ENCODE data around the gene NR3C2. TPM values are rescaled to one million over a fixed set of nuclear protein-coding genes. Genes with fewer than 3 reads are reported as not detected.
"Not testable (repeated sequence)": the region's sequence is repeated elsewhere in the genome, so short reads cannot be mapped to it uniquely, and the experiment has no call there.

The NR3C2 gene
- total RNA-seq, 5 donors from 2014 or later (not counting 1 experiment from before 2014, with no cell fraction given), result 33.5 to 60.4 (median 34.5) TPM

DNA sequence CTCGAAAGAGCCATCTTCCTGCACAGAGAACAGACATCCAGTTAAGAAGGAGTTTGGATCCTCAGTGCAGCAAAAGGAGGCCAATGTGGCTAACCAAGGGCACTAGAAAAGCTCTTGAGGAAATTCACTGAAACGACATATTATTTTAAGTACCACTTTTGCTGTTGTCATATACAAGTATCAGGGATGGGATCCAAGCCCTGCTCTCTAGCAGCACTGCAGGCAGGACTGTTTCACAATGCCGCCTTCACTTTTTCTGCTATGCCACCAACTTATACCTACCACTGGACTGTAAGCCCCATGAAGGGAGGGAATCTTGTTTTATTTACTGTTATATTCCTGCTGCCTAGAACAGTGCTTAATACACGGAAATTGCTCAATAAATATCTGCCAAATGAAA, 299.0 kb downstream of the NR3C2 start:
- DNase-seq (no peak), ATAC-seq (replicated peaks in 1 of 4) (no peak)
- Histone ChIP-seq H3K36me3 (ENCODE audit: control insufficient read depth in 2 of 2, extremely low read depth in 1 of 2, insufficient read depth in 1 of 2, low read length in 1 of 2) (no peaks in the 10 kb centered on the region), H3K9me3 (no peaks in the 10 kb centered on the region), H3K27ac (ENCODE audit: low read length) (no peak overlapping the region), H3K4me3 (ENCODE audit: control insufficient read depth in 1 of 2, extremely low read depth in 1 of 2, low read length in 1 of 2) (no peak overlapping the region), H3K27me3 (replicated peaks in 1 of 2; ENCODE audit: control insufficient read depth in 2 of 2, extremely low read depth in 1 of 2, insufficient read depth in 2 of 2, low read length in 1 of 2) (no peaks in the 10 kb centered on the region), H3K4me1 (ENCODE audit: control insufficient read depth in 1 of 2, extremely low read depth in 1 of 2, insufficient read depth in 2 of 2, low read length in 2 of 2) (no peaks in the 10 kb centered on the region)
- 93% methylated on average over 2 of the region's 4 CpGs for WGBS (ENCODE audit: insufficient coverage)
- ChIA-PET POLR2A (no interaction called here), CTCF (no interaction called here)
- peaks cover 76% of the 10 kb centered on the region for H3K36me3 Mint-ChIP-seq
- H3K4me1 Mint-ChIP-seq, result no peaks in the 10 kb centered on the region
- no peaks in the 10 kb centered on the region for H3K27me3 Mint-ChIP-seq
- no peaks in the 10 kb centered on the region for H3K9me3 Mint-ChIP-seq
- H3K4me3 Mint-ChIP-seq, result no peak overlapping the region
- peak overlapping the region in 1 of 2 donors; percentile 15 for H3K27ac Mint-ChIP-seq

- H3K4me3 Mint-ChIP-seq, result no peak overlapping the region
- no peak overlapping the region for H3K4me3 ChIP-seq (ENCODE audit: control insufficient read depth in 1 of 2, extremely low read depth in 1 of 2, low read length in 1 of 2)
- no peaks in the 10 kb centered on the region for H3K27me3 Mint-ChIP-seq
- no peaks in the 10 kb centered on the region for H3K9me3 ChIP-seq
- H3K9me3 Mint-ChIP-seq, result no peaks in the 10 kb centered on the region
- H3K4me1 Mint-ChIP-seq, result no peaks in the 10 kb centered on the region
- DNase-seq, result no peak
- CTCF ChIA-PET, result no interaction called here
- POLR2A ChIA-PET, result interaction anchor here in 1 of 2 donors (0.7 kb wide), 1 partner anchor 234 kb away, joined by 4 read pairs; no protein-coding TSS in a partner anchor
- peaks cover 75% of the 10 kb centered on the region for H3K36me3 Mint-ChIP-seq
- no peak for ATAC-seq (replicated peaks in 1 of 4)
- no peaks in the 10 kb centered on the region for H3K4me1 ChIP-seq (ENCODE audit: control insufficient read depth in 1 of 2, extremely low read depth in 1 of 2, insufficient read depth in 2 of 2, low read length in 2 of 2)
- no peak overlapping the region for H3K27ac Mint-ChIP-seq
- H3K27ac ChIP-seq (ENCODE audit: low read length), result no peak overlapping the region
- WGBS (ENCODE audit: insufficient coverage), result 89% methylated on average over 2 of the region's 3 CpGs
- H3K27me3 ChIP-seq (replicated peaks in 1 of 2; ENCODE audit: control insufficient read depth in 2 of 2, extremely low read depth in 1 of 2, insufficient read depth in 2 of 2, low read length in 1 of 2), result no peaks in the 10 kb centered on the region
- H3K36me3 ChIP-seq (ENCODE audit: control insufficient read depth in 2 of 2, extremely low read depth in 1 of 2, insufficient read depth in 1 of 2, low read length in 1 of 2), result no peaks in the 10 kb centered on the region
Measured at GRCh38 chr4:148141501-148141900, 300.7 kb downstream of the NR3C2 start.

DNA sequence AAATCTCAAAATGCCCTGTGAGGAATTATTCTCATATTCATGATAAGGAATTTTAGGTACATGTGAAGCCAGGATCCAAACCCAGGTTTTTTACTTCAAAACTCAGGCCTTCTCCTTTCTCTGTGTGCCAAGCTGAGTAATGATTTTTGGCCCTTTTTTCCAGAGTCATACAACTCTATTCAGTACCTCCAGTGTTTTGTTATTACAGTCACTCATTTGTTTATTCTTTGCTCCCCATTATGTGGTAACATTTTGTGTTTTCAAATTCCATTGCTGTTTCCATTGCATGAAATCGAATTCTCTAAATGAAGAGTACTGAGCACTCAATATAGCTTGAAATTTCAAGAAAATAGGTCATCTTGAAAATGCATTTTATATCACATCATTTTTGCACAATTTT, 315.4 kb downstream of the NR3C2 start:
- no CpG with 5 or more reads among the region's 1 CpG for WGBS (ENCODE audit: insufficient coverage)
- Histone ChIP-seq H3K27me3 (replicated peaks in 1 of 2; ENCODE audit: control insufficient read depth in 2 of 2, extremely low read depth in 1 of 2, insufficient read depth in 2 of 2, low read length in 1 of 2) (no peaks in the 10 kb centered on the region), H3K36me3 (ENCODE audit: control insufficient read depth in 2 of 2, extremely low read depth in 1 of 2, insufficient read depth in 1 of 2, low read length in 1 of 2) (no peaks in the 10 kb centered on the region), H3K27ac (ENCODE audit: low read length) (no peak overlapping the region), H3K4me1 (ENCODE audit: control insufficient read depth in 1 of 2, extremely low read depth in 1 of 2, insufficient read depth in 2 of 2, low read length in 2 of 2) (peaks cover 0 to 2% of the 10 kb centered on the region in 2 experiments), H3K4me3 (ENCODE audit: control insufficient read depth in 1 of 2, extremely low read depth in 1 of 2, low read length in 1 of 2) (no peak overlapping the region), H3K9me3 (no peaks in the 10 kb centered on the region)
- CTCF ChIA-PET, result interaction anchor here in 1 of 2 donors (0.5 kb wide), 1 partner anchor 242 kb away, joined by 5 read pairs; no protein-coding TSS in a partner anchor
- Mint-ChIP-seq H3K4me3 (no peak overlapping the region), H3K4me1 (peaks cover 0 to 8% (median 4%) of the 10 kb centered on the region in 3 donors), H3K27ac (no peak overlapping the region), H3K9me3 (peaks cover 12 to 36% (median 20%) of the 10 kb centered on the region in 3 donors), H3K36me3 (peaks cover 75% of the 10 kb centered on the region), H3K27me3 (no peaks in the 10 kb centered on the region)
- ATAC-seq (replicated peaks in 1 of 4) (no peak), DNase-seq (no peak)
- POLR2A ChIA-PET, result no interaction called here

- H3K27me3 Mint-ChIP-seq, result no peaks in the 10 kb centered on the region
- H3K36me3 ChIP-seq (ENCODE audit: control insufficient read depth in 2 of 2, extremely low read depth in 1 of 2, insufficient read depth in 1 of 2, low read length in 1 of 2), result peaks cover 0 to 12% of the 10 kb centered on the region in 2 donors
- 100% methylated on average over 1 of the region's 1 CpG for WGBS (ENCODE audit: insufficient coverage)
- ATAC-seq (replicated peaks in 1 of 4) (no peak), DNase-seq (no peak)
- peaks cover 77% of the 10 kb centered on the region for H3K36me3 Mint-ChIP-seq
- H3K9me3 ChIP-seq, result no peaks in the 10 kb centered on the region
- H3K27me3 ChIP-seq (replicated peaks in 1 of 2; ENCODE audit: control insufficient read depth in 2 of 2, extremely low read depth in 1 of 2, insufficient read depth in 2 of 2, low read length in 1 of 2), result no peaks in the 10 kb centered on the region
- no peak overlapping the region for H3K27ac ChIP-seq (ENCODE audit: low read length)
- ChIA-PET POLR2A (no interaction called here), CTCF (interaction anchor here in 1 of 2 donors (0.8 kb wide), 1 partner anchor 16 kb away, joined by 3 read pairs; no protein-coding TSS in a partner anchor)
- H3K4me3 Mint-ChIP-seq, result no peak overlapping the region
- peaks cover 12 to 36% (median 17%) of the 10 kb centered on the region in 3 donors for H3K9me3 Mint-ChIP-seq
- H3K4me1 Mint-ChIP-seq, result peaks cover 0 to 9% (median 7%) of the 10 kb centered on the region in 3 donors
- H3K27ac Mint-ChIP-seq, result no peak overlapping the region
- H3K4me1 ChIP-seq (ENCODE audit: control insufficient read depth in 1 of 2, extremely low read depth in 1 of 2, insufficient read depth in 2 of 2, low read length in 2 of 2), result peaks cover 0 to 2% of the 10 kb centered on the region in 2 experiments
- no peak overlapping the region for H3K4me3 ChIP-seq (ENCODE audit: control insufficient read depth in 1 of 2, extremely low read depth in 1 of 2, low read length in 1 of 2)
Measured at GRCh38 chr4:148124512-148124911, 317.7 kb downstream of the NR3C2 start.

- H3K27me3 Mint-ChIP-seq; H3K27me3 ChIP-seq (replicated peaks in 1 of 2; ENCODE audit: control insufficient read depth in 2 of 2, extremely low read depth in 1 of 2, insufficient read depth in 2 of 2, low read length in 1 of 2); ATAC-seq (replicated peaks in 1 of 4); H3K4me1 ChIP-seq (ENCODE audit: control insufficient read depth in 1 of 2, extremely low read depth in 1 of 2, insufficient read depth in 2 of 2, low read length in 2 of 2); H3K27ac Mint-ChIP-seq; DNase-seq; H3K9me3 ChIP-seq; H3K4me3 ChIP-seq (ENCODE audit: control insufficient read depth in 1 of 2, extremely low read depth in 1 of 2, low read length in 1 of 2); CTCF ChIA-PET; POLR2A ChIA-PET; H3K27ac ChIP-seq (ENCODE audit: low read length); H3K4me3 Mint-ChIP-seq: not testable (repeated sequence)
- Mint-ChIP-seq H3K36me3 (peaks cover 79% of the 10 kb centered on the region), H3K9me3 (peaks cover 12 to 36% (median 15%) of the 10 kb centered on the region in 3 donors), H3K4me1 (peaks cover 13 to 21% (median 14%) of the 10 kb centered on the region in 3 donors)
- peaks cover 0 to 16% of the 10 kb centered on the region in 2 donors for H3K36me3 ChIP-seq (ENCODE audit: control insufficient read depth in 2 of 2, extremely low read depth in 1 of 2, insufficient read depth in 1 of 2, low read length in 1 of 2)
- 100% methylated on average over 1 of the region's 2 CpGs for WGBS (ENCODE audit: insufficient coverage)
Measured at GRCh38 chr4:148123161-148123560, 319.1 kb downstream of the NR3C2 start.

GRCh38 chr4:148120216-148120615, 322.0 kb downstream of the NR3C2 start:
- Mint-ChIP-seq H3K9me3 (peaks cover 8 to 20% (median 12%) of the 10 kb centered on the region in 3 donors), H3K4me3 (no peak overlapping the region), H3K27me3 (no peaks in the 10 kb centered on the region), H3K27ac (no peak overlapping the region), H3K4me1 (peaks cover 32 to 39% (median 37%) of the 10 kb centered on the region in 3 donors), H3K36me3 (peaks cover 68% of the 10 kb centered on the region)
- Histone ChIP-seq H3K4me1 (ENCODE audit: control insufficient read depth in 1 of 2, extremely low read depth in 1 of 2, insufficient read depth in 2 of 2, low read length in 2 of 2) (no peaks in the 10 kb centered on the region), H3K36me3 (ENCODE audit: control insufficient read depth in 2 of 2, extremely low read depth in 1 of 2, insufficient read depth in 1 of 2, low read length in 1 of 2) (peaks cover 0 to 16% of the 10 kb centered on the region in 2 donors), H3K4me3 (ENCODE audit: control insufficient read depth in 1 of 2, extremely low read depth in 1 of 2, low read length in 1 of 2) (no peak overlapping the region), H3K27me3 (replicated peaks in 1 of 2; ENCODE audit: control insufficient read depth in 2 of 2, extremely low read depth in 1 of 2, insufficient read depth in 2 of 2, low read length in 1 of 2) (no peaks in the 10 kb centered on the region), H3K27ac (ENCODE audit: low read length) (no peak overlapping the region), H3K9me3 (no peaks in the 10 kb centered on the region)
- no peak for ATAC-seq (replicated peaks in 1 of 4)
- 90% methylated on average over 2 of the region's 3 CpGs for WGBS (ENCODE audit: insufficient coverage)
- no peak for DNase-seq
- POLR2A ChIA-PET, result no interaction called here
- CTCF ChIA-PET, result no interaction called here
